Right lobe of liver (tissue), 4 donors: Measurements from ENCODE around the gene TESPA1.

ENCODE experiments used
- POLR2A ChIP-seq: fragments of 450-650 bp; IDR thresholded peaks from one replicate; pipeline ENCODE4 v1.6.1; 2017; ENCODE audit warnings: antibody characterized with exemption, mild to moderate bottlenecking
- TF ChIP-seq, protein P1 (sequence below), 4 donors: fragments of 200-600 bp in 3 of 4; fragments of 450-650 bp in 1 of 4; IDR thresholded peaks; one replicate each; pipeline versions ENCODE4 v1.5.1 to v1.8.0; 2016 to 2022; ENCODE audit warnings: antibody characterized with exemption in 4 of 4, mild to moderate bottlenecking in 2 of 4
- donor health status: DM: no; HTN: no; CAD: no.
- donor health status: DM: no; HTN: no; CAD: no.
- donor health status: DM: no; HTN: yes; CAD: no.

DNA sequence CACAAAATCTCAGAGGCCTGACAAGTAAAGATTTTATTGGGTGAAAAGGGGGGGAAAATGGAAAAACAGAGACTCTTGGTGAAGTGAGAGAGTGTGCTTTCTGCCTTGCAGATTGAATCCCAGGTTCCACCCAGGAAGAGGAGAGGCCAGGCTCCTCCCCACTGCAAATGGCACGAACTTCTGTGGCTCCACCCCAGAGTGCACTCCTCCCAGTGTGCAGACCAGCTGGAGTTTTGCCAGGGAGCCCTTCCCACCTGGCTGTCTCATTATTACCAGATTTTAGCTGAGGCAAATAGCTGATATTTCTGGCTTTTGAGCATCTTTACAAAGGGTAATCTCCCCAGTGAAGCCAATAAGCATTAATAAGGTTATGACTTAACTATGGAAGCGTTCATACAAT, 51.9 kb downstream of the TESPA1 start:
- TF ChIP-seq, protein P1, sequence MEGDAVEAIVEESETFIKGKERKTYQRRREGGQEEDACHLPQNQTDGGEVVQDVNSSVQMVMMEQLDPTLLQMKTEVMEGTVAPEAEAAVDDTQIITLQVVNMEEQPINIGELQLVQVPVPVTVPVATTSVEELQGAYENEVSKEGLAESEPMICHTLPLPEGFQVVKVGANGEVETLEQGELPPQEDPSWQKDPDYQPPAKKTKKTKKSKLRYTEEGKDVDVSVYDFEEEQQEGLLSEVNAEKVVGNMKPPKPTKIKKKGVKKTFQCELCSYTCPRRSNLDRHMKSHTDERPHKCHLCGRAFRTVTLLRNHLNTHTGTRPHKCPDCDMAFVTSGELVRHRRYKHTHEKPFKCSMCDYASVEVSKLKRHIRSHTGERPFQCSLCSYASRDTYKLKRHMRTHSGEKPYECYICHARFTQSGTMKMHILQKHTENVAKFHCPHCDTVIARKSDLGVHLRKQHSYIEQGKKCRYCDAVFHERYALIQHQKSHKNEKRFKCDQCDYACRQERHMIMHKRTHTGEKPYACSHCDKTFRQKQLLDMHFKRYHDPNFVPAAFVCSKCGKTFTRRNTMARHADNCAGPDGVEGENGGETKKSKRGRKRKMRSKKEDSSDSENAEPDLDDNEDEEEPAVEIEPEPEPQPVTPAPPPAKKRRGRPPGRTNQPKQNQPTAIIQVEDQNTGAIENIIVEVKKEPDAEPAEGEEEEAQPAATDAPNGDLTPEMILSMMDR (IDR thresholded peaks at IDR 0.05), result no peak
- no peak for TF ChIP-seq POLR2A
